ENCODE data around the gene MRPS31. TPM values are rescaled to one million over a fixed set of nuclear protein-coding genes. Genes with fewer than 3 reads are reported as not detected.

The MRPS31 gene
- total and polyA plus RNA-seq, 3 donors from 2014 or later: 22.3 to 31.0 (median 27.7) TPM

DNA sequence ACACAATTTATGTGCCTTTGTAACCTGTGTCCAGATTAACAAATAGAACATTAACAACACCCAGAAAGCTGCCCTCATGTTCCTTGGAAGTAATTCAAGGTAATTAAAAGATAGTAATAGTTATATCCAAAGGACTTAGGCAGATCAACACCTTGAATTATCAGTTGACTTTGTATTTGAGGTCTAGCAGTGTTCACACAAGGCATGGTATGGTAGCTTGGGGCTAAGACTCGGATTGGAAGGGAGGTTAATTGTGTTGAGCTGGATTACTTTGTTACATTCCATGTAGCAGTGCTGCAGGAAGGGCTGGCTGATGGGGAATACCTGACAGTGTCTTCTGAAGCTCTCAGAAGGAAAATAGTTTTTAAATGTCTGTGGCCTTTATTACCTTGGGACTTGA lies 35.3 kb upstream of the MRPS31 start:
- no peak for DNase-seq
- H3K9me3 ChIP-seq: no peaks in the 10 kb centered on the region
- H3K4me3 ChIP-seq: no peak overlapping the region
- intact Hi-C loops (cut with DNase I; ENCODE audit: low total_unique reads): no loop called here
- H3K27ac ChIP-seq: no peak overlapping the region
- no peaks in the 10 kb centered on the region for H3K27me3 ChIP-seq
- no peaks in the 10 kb centered on the region for H3K36me3 ChIP-seq (ENCODE audit: low read depth, missing control alignments)
- no peak for TF ChIP-seq POLR2A (IDR thresholded peaks at IDR 0.05)
- 46 to 69% methylated on average over 1 of the region's 1 CpG for WGBS, 2 donors
- H3K4me1 ChIP-seq: no peaks in the 10 kb centered on the region

- H3K36me3 ChIP-seq (ENCODE audit: low read depth, missing control alignments): no peaks in the 10 kb centered on the region
- no peak for DNase-seq
- no peak for TF ChIP-seq POLR2A (IDR thresholded peaks at IDR 0.05)
- TF ChIP-seq, protein P1, sequence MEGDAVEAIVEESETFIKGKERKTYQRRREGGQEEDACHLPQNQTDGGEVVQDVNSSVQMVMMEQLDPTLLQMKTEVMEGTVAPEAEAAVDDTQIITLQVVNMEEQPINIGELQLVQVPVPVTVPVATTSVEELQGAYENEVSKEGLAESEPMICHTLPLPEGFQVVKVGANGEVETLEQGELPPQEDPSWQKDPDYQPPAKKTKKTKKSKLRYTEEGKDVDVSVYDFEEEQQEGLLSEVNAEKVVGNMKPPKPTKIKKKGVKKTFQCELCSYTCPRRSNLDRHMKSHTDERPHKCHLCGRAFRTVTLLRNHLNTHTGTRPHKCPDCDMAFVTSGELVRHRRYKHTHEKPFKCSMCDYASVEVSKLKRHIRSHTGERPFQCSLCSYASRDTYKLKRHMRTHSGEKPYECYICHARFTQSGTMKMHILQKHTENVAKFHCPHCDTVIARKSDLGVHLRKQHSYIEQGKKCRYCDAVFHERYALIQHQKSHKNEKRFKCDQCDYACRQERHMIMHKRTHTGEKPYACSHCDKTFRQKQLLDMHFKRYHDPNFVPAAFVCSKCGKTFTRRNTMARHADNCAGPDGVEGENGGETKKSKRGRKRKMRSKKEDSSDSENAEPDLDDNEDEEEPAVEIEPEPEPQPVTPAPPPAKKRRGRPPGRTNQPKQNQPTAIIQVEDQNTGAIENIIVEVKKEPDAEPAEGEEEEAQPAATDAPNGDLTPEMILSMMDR (IDR thresholded peaks at IDR 0.05): no peak
- no peaks in the 10 kb centered on the region for H3K27me3 ChIP-seq
- WGBS, 2 donors: 94 to 96% methylated on average over 4 to 5 of the region's 5 CpGs
- H3K27ac ChIP-seq: no peak overlapping the region
- H3K4me3 ChIP-seq: no peak overlapping the region
- H3K9me3 ChIP-seq: no peaks in the 10 kb centered on the region
- no peaks in the 10 kb centered on the region for H3K4me1 ChIP-seq
- intact Hi-C loops (cut with DNase I; ENCODE audit: low total_unique reads): no loop called here
Observed at GRCh38 chr13:40803316-40803715, 32.3 kb upstream of the MRPS31 start.

DNA sequence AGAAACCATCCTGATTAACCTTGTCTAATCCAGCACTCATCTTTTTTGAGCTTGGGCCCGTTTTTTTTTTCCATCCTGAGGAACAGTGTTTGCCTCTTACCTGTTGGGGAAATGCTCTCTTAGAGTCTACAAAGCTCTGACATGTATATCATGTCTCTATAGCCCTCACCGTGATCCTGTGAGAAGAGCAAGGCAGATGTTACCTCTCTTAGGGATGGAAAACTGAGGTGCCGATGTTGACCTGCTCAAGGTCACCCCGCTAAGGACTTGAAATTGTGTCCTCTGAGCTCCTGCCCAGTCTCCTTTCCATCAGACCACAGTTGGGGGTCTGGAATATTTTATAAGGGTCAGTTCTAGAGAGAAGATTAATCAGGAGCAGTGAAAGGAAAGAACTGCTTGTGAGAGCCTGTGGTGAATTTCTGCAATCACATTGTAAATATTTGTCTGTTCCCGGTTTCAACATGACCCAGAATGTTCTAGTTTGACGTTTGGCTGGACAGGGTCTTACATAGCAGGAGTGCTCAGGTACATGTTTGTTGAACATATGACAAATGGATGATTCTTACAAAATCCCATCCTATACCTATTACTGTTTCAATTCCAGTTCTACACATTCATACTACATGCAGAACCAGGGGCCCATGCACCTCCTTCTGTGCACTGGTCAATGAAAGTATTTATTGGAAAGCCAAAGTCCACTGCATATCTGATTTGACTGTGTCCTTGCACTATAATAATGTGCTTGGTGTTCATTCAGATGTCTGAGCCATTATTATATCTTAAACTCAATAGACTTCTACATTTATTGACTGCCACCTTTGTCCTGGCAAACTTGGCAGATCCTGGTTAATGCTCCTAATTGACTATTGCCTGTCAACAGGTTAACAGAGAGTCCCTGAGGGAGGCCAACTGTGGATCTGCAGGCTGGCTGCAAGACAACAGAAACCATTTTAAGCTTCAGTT lies 30.5 kb upstream of the MRPS31 start:
- no peak for DNase-seq
- intact Hi-C loops (cut with DNase I; ENCODE audit: low total_unique reads): no loop called here
- H3K4me1 ChIP-seq: no peaks in the 10 kb centered on the region
- no peaks in the 10 kb centered on the region for H3K9me3 ChIP-seq
- H3K27me3 ChIP-seq: no peaks in the 10 kb centered on the region
- no peak overlapping the region for H3K27ac ChIP-seq
- 89 to 91% methylated on average over 6 of the region's 6 CpGs for WGBS, 2 donors
- no peak overlapping the region for H3K4me3 ChIP-seq
- TF ChIP-seq POLR2A (IDR thresholded peaks at IDR 0.05): no peak
- TF ChIP-seq, protein P1 (IDR thresholded peaks at IDR 0.05): no peak
- no peaks in the 10 kb centered on the region for H3K36me3 ChIP-seq (ENCODE audit: low read depth, missing control alignments)

GRCh38 chr13:40800559-40800958 lies 29.6 kb upstream of the MRPS31 start:
- no peak for DNase-seq
- H3K9me3 ChIP-seq: no peaks in the 10 kb centered on the region
- H3K27me3 ChIP-seq: no peaks in the 10 kb centered on the region
- no peaks in the 10 kb centered on the region for H3K4me1 ChIP-seq
- H3K4me3 ChIP-seq: no peak overlapping the region
- no peak for TF ChIP-seq POLR2A (IDR thresholded peaks at IDR 0.05)
- TF ChIP-seq, protein P1 (IDR thresholded peaks at IDR 0.05): no peak
- 75 to 79% methylated on average over 5 of the region's 5 CpGs for WGBS, 2 donors
- intact Hi-C loops (cut with DNase I; ENCODE audit: low total_unique reads): no loop called here
- no peaks in the 10 kb centered on the region for H3K36me3 ChIP-seq (ENCODE audit: low read depth, missing control alignments)
- H3K27ac ChIP-seq: no peak overlapping the region

DNA sequence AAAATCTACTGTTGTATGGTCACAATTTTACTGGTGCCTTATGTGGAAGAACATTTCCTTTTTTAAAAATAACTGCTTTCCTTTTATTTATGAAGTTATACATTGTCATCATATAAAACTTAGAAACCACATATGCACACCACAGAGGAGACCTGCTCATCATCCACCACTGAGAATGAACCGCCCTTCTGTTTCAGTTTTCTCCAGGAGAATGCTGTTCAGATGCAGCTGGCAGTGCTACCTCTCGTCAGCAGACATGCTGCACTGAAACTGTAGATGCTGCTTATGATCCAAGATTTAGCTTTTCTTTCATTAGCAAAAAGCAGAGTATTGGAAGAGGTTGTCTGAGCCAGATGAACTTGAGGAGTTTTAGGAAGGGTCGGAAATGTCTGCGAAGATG lies 28.5 kb upstream of the MRPS31 start:
- Histone ChIP-seq H3K27ac (no peak overlapping the region), H3K4me3 (no peak overlapping the region), H3K9me3 (no peaks in the 10 kb centered on the region), H3K27me3 (no peaks in the 10 kb centered on the region), H3K4me1 (no peaks in the 10 kb centered on the region), H3K36me3 (ENCODE audit: low read depth, missing control alignments) (no peaks in the 10 kb centered on the region)
- DNase-seq: no peak
- WGBS, 2 donors: 91 to 97% methylated on average over 4 of the region's 4 CpGs
- TF ChIP-seq POLR2A (IDR thresholded peaks at IDR 0.05): no peak
- TF ChIP-seq, protein P1 (IDR thresholded peaks at IDR 0.05): no peak
- intact Hi-C loops (cut with DNase I; ENCODE audit: low total_unique reads): no loop called here
